Measurements from ENCODE around the gene GSTM5.
"Not testable (repeated sequence)": the region's sequence is repeated elsewhere in the genome, so short reads cannot be mapped to it uniquely, and the experiment has no call there.

GSTM5 gene

GRCh38 chr1:109697861-109698260, 14.2 kb upstream of the GSTM5 start:
- H3K27me3 ChIP-seq (ENCODE audit: control insufficient read depth in 1 of 2, insufficient read depth in 2 of 2, low read length in 2 of 2); H3K4me3 ChIP-seq (ENCODE audit: low read length in 2 of 2); H3K9me3 ChIP-seq (ENCODE audit: control insufficient read depth in 2 of 2, low read length in 2 of 2); H3K4me1 ChIP-seq (ENCODE audit: control insufficient read depth, insufficient read depth, low read length); H3K36me3 ChIP-seq (ENCODE audit: control insufficient read depth in 2 of 2, insufficient read depth in 2 of 2, low read length in 2 of 2); H3K9ac ChIP-seq (ENCODE audit: low read length in 2 of 2); H3K27ac ChIP-seq (ENCODE audit: low read length): not testable (repeated sequence)

- H3K4me1 ChIP-seq (ENCODE audit: control insufficient read depth, insufficient read depth, low read length); H3K36me3 ChIP-seq (ENCODE audit: control insufficient read depth in 2 of 2, insufficient read depth in 2 of 2, low read length in 2 of 2); H3K27ac ChIP-seq (ENCODE audit: low read length); H3K9me3 ChIP-seq (ENCODE audit: control insufficient read depth in 2 of 2, low read length in 2 of 2); H3K4me3 ChIP-seq (ENCODE audit: low read length in 2 of 2); H3K27me3 ChIP-seq (ENCODE audit: control insufficient read depth in 1 of 2, insufficient read depth in 2 of 2, low read length in 2 of 2); H3K9ac ChIP-seq (ENCODE audit: low read length in 2 of 2): not testable (repeated sequence)
These were observed 9.1 kb upstream of the GSTM5 start for GRCh38 chr1:109702940-109703339.

DNA sequence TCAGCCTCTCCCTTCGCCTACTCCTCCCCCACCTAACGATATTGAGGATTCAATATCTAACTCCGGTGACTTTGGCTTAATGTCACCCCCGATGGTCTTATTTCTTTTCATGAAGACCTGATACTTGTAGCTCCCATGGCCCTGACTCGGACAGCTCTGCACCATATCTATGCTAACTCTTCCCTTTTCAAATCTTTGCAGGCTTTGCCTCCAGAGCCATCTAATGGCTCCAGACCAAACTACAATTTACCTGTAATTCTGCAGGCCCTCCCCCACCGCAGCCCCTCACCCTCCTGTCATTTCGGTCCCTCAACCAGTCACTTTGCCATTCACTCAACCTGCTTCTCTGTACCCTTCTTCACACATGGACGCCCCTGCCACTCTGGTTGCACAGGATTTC, 7.9 kb upstream of the GSTM5 start:
- H3K9ac ChIP-seq (ENCODE audit: low read length in 2 of 2), result no peak overlapping the region
- H3K27ac ChIP-seq (ENCODE audit: low read length), result no peak overlapping the region
- H3K4me3 ChIP-seq (ENCODE audit: low read length in 2 of 2), result no peak overlapping the region
- H3K27me3 ChIP-seq (ENCODE audit: control insufficient read depth in 1 of 2, insufficient read depth in 2 of 2, low read length in 2 of 2), result no peaks in the 10 kb centered on the region
- no peaks in the 10 kb centered on the region for H3K4me1 ChIP-seq (ENCODE audit: control insufficient read depth, insufficient read depth, low read length)
- H3K9me3 ChIP-seq (ENCODE audit: control insufficient read depth in 2 of 2, low read length in 2 of 2), result no peaks in the 10 kb centered on the region
- H3K36me3 ChIP-seq (ENCODE audit: control insufficient read depth in 2 of 2, insufficient read depth in 2 of 2, low read length in 2 of 2), result no peaks in the 10 kb centered on the region

DNA sequence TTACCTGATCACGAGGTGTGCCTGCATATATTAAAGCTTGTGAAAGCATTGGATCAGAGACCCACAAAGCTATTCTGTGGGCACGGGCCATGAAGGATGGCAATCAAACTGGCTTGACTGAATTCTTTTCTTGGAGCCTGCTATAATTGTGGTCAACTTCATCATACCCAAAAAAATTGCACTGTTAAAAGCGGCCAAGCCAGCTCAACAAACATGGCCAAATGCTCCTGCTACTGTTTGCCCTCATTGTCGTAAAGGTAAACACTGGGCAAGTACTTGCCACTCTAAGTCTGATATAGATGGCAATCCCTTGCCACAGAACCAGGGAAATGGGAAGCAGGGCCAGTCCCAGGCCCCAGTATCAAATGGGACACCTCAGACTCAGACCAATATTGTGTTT, 6.6 kb upstream of the GSTM5 start:
- no peak overlapping the region for H3K27ac ChIP-seq (ENCODE audit: low read length)
- H3K9me3 ChIP-seq (ENCODE audit: control insufficient read depth in 2 of 2, low read length in 2 of 2), result no peaks in the 10 kb centered on the region
- no peak overlapping the region for H3K4me3 ChIP-seq (ENCODE audit: low read length in 2 of 2)
- H3K36me3 ChIP-seq (ENCODE audit: control insufficient read depth in 2 of 2, insufficient read depth in 2 of 2, low read length in 2 of 2), result no peaks in the 10 kb centered on the region
- no peaks in the 10 kb centered on the region for H3K4me1 ChIP-seq (ENCODE audit: control insufficient read depth, insufficient read depth, low read length)
- H3K27me3 ChIP-seq (ENCODE audit: control insufficient read depth in 1 of 2, insufficient read depth in 2 of 2, low read length in 2 of 2), result no peaks in the 10 kb centered on the region
- H3K9ac ChIP-seq (ENCODE audit: low read length in 2 of 2), result no peak overlapping the region

DNA sequence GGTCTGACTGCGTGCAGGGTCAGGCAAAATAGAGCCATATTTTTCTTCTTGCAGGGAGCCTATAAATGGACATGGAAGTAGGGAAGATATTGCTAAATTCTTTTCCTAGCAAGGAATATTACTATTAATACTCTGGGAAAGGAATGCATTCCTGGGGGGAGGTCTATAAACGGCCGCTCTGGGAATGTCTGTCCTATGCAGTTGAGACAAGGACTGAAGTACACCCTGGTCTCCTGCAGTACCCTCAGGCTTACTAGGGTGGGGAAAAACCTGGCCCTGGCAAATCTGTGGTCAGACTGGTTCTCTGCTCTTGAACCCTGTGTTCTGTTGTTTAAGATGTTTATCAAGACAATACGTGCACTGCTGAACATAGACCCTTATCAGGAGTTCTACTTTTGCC, 3.1 kb upstream of the GSTM5 start:
- not testable (repeated sequence) for H3K4me3 ChIP-seq (ENCODE audit: low read length in 2 of 2); H3K9me3 ChIP-seq (ENCODE audit: control insufficient read depth in 2 of 2, low read length in 2 of 2); H3K9ac ChIP-seq (ENCODE audit: low read length in 2 of 2); H3K27ac ChIP-seq (ENCODE audit: low read length); H3K36me3 ChIP-seq (ENCODE audit: control insufficient read depth in 2 of 2, insufficient read depth in 2 of 2, low read length in 2 of 2); H3K4me1 ChIP-seq (ENCODE audit: control insufficient read depth, insufficient read depth, low read length); H3K27me3 ChIP-seq (ENCODE audit: control insufficient read depth in 1 of 2, insufficient read depth in 2 of 2, low read length in 2 of 2)

- not testable (repeated sequence) for H3K36me3 ChIP-seq (ENCODE audit: control insufficient read depth in 2 of 2, insufficient read depth in 2 of 2, low read length in 2 of 2); H3K4me3 ChIP-seq (ENCODE audit: low read length in 2 of 2); H3K4me1 ChIP-seq (ENCODE audit: control insufficient read depth, insufficient read depth, low read length); H3K9ac ChIP-seq (ENCODE audit: low read length in 2 of 2); H3K27me3 ChIP-seq (ENCODE audit: control insufficient read depth in 1 of 2, insufficient read depth in 2 of 2, low read length in 2 of 2); H3K9me3 ChIP-seq (ENCODE audit: control insufficient read depth in 2 of 2, low read length in 2 of 2); H3K27ac ChIP-seq (ENCODE audit: low read length)
These were observed 2.2 kb upstream of the GSTM5 start for GRCh38 chr1:109709822-109710221.

DNA sequence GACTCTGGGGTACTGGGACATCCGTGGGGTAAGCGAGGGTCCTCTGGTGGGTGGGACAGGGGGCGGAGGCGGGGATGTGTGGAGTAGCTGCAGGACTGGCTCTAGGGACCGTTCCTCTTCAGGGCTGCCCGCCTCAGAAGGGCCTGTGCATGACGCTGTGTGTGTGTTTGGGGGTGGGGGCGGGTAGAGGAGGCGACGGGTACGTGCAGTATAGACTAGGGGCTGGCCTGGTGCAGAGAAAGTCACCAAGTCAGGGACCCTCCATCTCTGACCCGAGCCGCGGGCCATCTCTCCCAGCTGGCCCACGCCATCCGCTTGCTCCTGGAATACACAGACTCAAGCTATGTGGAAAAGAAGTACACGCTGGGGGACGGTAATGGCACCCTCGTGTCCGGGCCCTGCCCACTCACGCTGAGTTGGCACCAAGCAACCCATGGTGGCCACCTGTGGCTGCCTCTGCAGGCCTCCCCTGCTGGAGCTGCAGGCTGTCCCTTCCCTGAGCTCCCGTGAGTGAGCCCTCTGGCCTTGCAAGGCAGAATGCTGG, 342 bp downstream of the GSTM5 start:
- Histone ChIP-seq H3K4me1 (ENCODE audit: control insufficient read depth, insufficient read depth, low read length) (peaks cover 5% of the 10 kb centered on the region), H3K27me3 (ENCODE audit: control insufficient read depth in 1 of 2, insufficient read depth in 2 of 2, low read length in 2 of 2) (no peaks in the 10 kb centered on the region), H3K27ac (ENCODE audit: low read length) (no peak overlapping the region), H3K36me3 (ENCODE audit: control insufficient read depth in 2 of 2, insufficient read depth in 2 of 2, low read length in 2 of 2) (no peaks in the 10 kb centered on the region), H3K9me3 (ENCODE audit: control insufficient read depth in 2 of 2, low read length in 2 of 2) (no peaks in the 10 kb centered on the region), H3K4me3 (ENCODE audit: low read length in 2 of 2) (peak overlapping the region in 1 of 2 donors; percentile 69), H3K9ac (ENCODE audit: low read length in 2 of 2) (peak overlapping the region in 1 of 2 donors; percentile 15)

DNA sequence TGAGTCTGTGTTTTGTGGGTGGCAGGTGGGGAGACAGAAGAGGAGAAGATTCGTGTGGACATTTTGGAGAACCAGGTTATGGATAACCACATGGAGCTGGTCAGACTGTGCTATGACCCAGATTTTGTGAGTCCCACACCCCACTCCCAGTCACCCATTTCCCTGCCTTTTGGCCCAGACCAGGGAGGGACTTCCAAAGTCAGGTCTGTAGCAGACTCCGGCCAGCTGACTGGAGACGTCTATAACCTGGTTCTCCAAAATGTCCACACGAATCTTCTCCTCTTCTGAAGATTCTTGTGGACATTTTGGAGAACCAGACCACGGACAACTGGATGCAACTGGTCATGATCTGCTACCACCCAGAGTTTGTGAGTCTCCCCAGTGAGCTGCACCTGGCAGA, 1.6 kb downstream of the GSTM5 start:
- H3K4me1 ChIP-seq (ENCODE audit: control insufficient read depth, insufficient read depth, low read length), result peaks cover 5% of the 10 kb centered on the region
- H3K9ac ChIP-seq (ENCODE audit: low read length in 2 of 2), result no peak overlapping the region
- H3K4me3 ChIP-seq (ENCODE audit: low read length in 2 of 2), result no peak overlapping the region
- no peaks in the 10 kb centered on the region for H3K9me3 ChIP-seq (ENCODE audit: control insufficient read depth in 2 of 2, low read length in 2 of 2)
- no peaks in the 10 kb centered on the region for H3K27me3 ChIP-seq (ENCODE audit: control insufficient read depth in 1 of 2, insufficient read depth in 2 of 2, low read length in 2 of 2)
- no peak overlapping the region for H3K27ac ChIP-seq (ENCODE audit: low read length)
- no peaks in the 10 kb centered on the region for H3K36me3 ChIP-seq (ENCODE audit: control insufficient read depth in 2 of 2, insufficient read depth in 2 of 2, low read length in 2 of 2)

DNA sequence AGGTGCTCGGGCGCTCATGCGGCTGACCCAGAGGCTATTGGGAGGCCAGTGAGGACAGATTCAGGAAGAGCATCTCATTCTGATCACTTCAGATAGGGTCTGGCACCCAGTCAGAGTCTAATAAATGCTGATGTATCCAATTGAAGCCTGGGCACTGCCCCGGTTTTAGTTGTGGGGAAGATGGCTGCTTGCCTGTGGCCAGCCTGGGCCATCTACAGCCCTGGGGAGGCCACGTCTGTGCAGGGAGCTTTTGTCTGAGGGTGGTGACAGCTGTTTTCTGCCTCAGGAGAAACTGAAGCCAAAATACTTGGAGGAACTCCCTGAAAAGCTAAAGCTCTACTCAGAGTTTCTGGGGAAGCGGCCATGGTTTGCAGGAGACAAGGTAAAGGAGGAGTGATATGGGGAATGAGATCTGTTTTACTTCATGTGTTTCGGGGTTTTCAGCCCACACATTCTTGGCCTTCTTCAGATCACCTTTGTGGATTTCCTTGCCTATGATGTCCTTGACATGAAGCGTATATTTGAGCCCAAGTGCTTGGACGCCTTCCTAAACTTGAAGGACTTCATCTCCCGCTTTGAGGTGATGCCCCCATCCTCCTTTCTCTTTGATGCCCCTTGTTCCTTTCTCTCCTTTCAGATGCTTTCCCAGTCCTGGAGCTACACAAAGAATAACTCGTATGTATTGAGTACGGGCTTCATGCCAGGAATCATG, 2.8 kb downstream of the GSTM5 start:
- no peak overlapping the region for H3K9ac ChIP-seq (ENCODE audit: low read length in 2 of 2)
- H3K36me3 ChIP-seq (ENCODE audit: control insufficient read depth in 2 of 2, insufficient read depth in 2 of 2, low read length in 2 of 2), result no peaks in the 10 kb centered on the region
- H3K4me1 ChIP-seq (ENCODE audit: control insufficient read depth, insufficient read depth, low read length), result peaks cover 5% of the 10 kb centered on the region
- no peaks in the 10 kb centered on the region for H3K9me3 ChIP-seq (ENCODE audit: control insufficient read depth in 2 of 2, low read length in 2 of 2)
- no peaks in the 10 kb centered on the region for H3K27me3 ChIP-seq (ENCODE audit: control insufficient read depth in 1 of 2, insufficient read depth in 2 of 2, low read length in 2 of 2)
- peak overlapping the region in 1 of 2 donors; percentile 3 for H3K4me3 ChIP-seq (ENCODE audit: low read length in 2 of 2)
- H3K27ac ChIP-seq (ENCODE audit: low read length), result no peak overlapping the region

DNA sequence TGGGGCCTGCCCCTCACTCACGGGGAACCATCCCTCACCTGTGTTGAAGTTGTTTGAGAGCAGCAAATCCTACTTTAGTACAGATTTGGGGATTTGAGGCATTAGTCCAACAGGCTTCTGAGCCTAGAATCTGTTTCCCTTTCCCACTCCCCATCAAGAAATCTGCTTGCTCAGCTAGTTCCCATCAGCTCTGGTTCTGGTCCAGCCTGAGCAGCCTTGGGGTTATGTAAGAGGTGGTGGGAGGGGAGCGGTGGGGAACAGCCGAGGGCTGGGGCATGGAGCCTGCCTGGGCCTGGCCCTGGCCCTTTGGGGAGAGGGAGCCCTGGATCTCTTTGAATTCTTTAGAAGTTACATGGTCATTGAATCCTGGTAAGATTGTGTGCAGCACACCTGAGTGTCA, 4.1 kb downstream of the GSTM5 start:
- Histone ChIP-seq H3K9me3 (ENCODE audit: control insufficient read depth in 2 of 2, low read length in 2 of 2) (no peaks in the 10 kb centered on the region), H3K27ac (ENCODE audit: low read length) (no peak overlapping the region), H3K9ac (ENCODE audit: low read length in 2 of 2) (no peak overlapping the region), H3K4me1 (ENCODE audit: control insufficient read depth, insufficient read depth, low read length) (peaks cover 5% of the 10 kb centered on the region), H3K4me3 (ENCODE audit: low read length in 2 of 2) (no peak overlapping the region), H3K27me3 (ENCODE audit: control insufficient read depth in 1 of 2, insufficient read depth in 2 of 2, low read length in 2 of 2) (no peaks in the 10 kb centered on the region), H3K36me3 (ENCODE audit: control insufficient read depth in 2 of 2, insufficient read depth in 2 of 2, low read length in 2 of 2) (no peaks in the 10 kb centered on the region)

DNA sequence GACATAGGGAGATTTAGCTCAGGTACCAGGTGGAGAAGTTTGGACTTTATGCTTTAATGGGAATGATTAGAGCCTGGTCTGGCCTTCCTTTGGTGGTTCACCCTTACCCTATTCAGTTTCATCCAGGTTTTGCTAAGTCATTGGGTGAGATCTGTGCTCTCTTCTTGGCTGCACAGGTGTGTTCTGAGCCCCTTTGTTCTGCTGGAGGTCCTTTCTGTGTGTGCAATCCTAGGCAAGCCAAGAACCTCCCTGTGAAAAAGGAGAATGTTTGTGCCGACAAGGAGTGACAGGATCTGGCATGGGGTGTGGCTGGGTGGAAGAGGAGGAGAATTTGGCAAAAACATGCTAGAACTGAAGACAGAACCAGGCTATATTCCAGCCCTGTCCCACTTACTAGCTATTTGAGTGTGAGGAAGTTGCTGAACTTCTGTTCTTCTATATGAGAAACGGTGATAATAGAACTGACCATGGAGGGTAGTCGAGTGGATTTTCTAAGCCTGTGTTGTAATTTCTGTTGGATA, 4.6 kb downstream of the GSTM5 start:
- Histone ChIP-seq H3K36me3 (ENCODE audit: control insufficient read depth in 2 of 2, insufficient read depth in 2 of 2, low read length in 2 of 2) (no peaks in the 10 kb centered on the region), H3K27ac (ENCODE audit: low read length) (no peak overlapping the region), H3K9me3 (ENCODE audit: control insufficient read depth in 2 of 2, low read length in 2 of 2) (no peaks in the 10 kb centered on the region), H3K4me1 (ENCODE audit: control insufficient read depth, insufficient read depth, low read length) (peaks cover 5% of the 10 kb centered on the region), H3K9ac (ENCODE audit: low read length in 2 of 2) (no peak overlapping the region), H3K27me3 (ENCODE audit: control insufficient read depth in 1 of 2, insufficient read depth in 2 of 2, low read length in 2 of 2) (no peaks in the 10 kb centered on the region), H3K4me3 (ENCODE audit: low read length in 2 of 2) (no peak overlapping the region)
